Measurements from ENCODE around the gene RTN3.

The RTN3 gene

DNA sequence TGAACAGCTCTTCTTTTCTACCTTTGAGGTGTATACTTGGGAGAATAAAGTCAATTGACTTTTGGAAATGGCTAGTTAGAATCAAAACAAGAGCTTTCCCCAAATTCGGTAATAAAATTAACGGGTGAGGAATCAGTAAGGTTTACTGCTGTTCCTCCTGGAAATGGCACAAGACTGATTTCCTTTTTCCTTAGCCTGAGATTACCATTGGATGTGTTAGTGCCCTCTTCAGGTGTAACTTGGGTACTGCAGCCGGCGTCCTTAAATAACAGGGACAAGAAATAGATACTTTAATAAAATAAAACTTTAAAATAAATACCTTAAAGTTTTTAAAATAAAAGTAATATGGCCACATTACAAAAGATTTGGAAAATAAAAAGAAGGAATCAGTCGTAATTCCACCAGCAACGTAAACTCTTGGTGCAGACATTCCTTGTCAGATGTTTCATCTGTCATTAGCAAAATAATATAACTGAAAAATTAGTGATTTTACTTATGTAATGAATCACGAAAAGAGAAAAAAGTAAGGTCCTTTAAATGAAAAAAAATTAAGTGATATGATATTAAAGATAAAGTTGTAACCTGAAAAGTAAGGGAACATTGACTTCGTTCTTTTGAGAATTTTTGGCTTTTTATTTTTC, 57.5 kb downstream of the RTN3 start:
- DNase-seq: peak; percentile 69

DNA sequence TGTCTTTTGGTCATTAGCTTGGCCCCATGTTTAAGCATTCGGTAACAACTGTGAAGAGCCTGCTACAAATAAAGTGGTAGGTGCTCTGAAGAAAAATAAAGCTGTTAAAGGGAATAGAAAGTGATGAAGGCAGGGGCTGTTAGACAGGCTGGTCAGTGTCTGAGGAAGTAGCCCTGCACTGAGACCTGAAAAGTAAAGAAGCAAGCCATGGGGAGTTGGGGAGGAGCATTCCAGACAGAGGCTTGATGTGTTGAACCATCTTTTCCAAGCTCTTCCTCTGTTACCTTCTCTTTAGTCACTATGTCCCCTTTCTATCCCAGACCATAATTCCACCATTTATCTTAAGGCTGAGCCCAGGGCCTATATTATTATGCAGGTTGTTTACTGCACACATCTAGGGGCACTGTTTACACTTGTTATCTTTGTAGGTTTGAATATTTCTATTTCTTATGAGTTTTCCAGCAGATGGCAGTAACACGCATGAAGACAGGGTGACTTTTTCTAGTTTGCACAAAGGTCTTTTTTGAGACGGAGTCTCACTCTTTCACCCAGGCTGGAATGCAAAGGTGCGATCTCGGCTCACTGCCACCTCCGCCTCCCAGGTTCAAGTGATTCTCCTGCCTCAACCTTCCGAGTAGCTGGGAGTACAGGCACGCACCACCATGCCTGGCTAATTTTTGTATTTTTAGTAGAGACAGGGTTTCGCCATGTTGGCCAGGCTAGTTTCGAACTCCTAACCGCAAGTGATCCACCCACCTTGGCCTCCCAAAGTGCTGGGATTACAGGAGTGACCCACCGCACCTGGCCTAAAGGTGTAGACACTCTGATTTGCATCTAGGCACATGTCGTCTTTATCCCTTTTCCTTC, 64.2 kb downstream of the RTN3 start:
- DNase-seq: no peak

DNA sequence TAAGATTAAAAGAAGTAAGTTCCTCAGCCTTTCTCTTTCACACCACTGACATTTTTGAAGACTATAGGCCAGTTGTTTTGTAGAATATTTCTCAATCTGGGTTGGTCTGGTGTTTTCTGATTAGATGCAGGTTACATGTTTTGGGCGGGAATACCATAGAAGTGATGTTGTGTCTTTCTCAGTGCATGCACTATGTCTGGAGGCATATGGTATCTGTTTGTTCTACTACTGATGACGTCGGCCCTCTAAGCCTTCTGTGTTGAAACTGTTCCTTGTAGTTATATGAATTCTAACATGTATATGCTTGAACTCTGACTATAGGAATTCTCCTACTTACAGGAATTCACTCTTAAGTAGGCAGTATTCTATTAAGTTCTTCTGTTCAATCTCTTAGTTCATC, 65.7 kb downstream of the RTN3 start:
- DNase-seq: no peak

DNA sequence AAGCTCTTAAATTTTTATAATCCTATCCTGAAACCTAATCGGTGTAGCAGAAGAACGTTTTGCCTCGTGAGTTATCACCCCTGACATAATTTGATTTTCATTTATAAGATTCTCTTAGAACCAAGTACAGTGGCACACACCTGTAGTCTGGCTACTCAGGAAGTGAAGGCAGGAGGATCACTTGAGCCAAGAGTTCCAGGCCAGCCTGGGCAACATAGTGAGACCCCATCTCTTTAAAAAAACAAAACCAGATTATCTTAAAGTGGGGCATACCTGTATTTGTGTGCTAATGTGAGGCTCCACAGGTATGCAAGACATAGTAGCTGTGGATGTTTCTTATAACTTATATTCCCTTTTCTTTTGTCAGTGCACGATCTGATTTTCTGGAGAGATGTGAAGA, 68.3 kb downstream of the RTN3 start:
- DNase-seq: no peak

DNA sequence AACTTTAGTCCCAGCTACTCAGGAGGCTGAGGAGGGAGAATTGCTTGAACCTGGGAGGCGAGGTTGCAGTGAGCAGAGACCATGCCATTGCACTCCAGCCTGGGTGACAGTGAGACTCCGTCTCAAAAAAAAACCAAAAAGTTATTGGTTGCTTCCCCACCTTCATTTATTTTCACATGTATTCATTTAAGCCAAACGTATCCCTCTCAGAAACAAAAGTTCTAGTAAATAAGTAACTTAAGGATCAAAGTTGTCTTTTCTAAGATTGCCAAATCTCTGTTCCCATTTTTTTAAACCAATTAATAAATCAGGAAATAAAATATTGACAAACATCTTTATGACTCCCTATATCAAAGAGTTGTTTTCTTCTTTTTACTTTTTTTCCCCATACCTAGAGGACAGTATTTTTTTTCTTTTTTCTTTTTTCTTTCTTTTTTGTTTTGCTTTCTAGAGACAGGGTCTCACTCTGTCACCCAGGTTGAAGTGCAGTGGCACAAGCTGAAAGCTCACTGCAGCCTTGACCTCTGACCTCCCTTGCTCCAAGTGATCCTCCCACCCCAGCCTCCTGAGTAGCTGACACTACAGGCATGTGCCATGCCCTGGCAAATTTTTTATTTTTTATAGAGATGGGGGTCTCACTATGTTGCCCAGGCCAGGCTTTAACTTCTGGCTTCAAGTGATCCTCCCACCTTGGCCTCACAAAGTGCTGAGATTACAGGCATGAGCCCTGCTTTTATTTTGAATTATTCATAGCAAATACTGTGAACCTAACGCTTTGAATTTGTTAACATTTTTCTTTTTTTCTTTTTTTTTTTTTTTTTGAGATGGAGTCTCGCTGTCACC, 75.8 kb downstream of the RTN3 start:
- no peak for DNase-seq

DNA sequence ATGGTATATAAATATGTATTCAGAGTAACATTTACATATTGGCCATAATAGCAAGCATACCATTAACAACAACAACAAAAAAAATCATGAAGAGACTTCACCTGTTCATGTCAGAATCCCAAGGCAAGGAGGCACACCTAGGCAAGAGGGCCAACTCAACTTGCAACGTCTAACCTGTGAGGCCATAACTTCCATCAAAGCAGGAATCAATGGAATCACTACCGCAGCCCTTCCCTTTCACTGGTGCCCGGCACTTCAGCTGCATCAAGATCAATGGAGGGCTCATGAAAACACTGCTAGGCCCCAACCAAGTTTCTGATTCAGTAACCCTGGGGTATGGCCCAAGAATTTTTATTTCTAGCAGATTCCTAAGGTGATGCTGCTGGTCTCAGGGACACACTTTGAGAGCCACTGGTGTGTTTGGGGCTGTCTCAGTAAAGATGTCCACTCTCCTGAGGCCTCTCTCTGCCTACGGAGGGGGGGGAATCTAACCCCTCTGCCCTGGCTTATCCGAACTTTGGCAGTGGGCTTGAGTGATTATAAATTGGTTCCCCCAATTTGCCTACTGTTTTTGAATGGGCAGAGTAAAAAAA, 79.3 kb downstream of the RTN3 start:
- DNase-seq: no peak

DNA sequence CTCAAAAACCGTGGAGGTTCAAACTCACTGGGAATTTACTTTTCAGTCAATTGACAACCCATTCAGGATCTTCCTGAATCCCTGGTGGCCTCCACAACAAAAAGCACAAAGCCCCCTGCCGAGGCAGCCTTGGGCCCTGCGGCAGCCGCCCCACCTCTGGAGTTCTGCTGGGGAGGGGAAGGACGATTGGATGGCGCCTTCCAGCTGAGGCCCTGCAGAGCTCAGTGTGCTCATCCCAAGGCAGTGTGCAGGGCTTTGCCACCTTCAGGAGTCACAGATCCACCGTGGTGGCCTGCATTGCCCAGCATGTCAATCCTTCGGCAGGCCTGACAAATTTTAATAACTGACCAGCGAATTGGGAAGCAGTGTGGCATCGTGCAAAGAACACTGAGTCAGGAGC, 79.9 kb downstream of the RTN3 start:
- no peak for DNase-seq

DNA sequence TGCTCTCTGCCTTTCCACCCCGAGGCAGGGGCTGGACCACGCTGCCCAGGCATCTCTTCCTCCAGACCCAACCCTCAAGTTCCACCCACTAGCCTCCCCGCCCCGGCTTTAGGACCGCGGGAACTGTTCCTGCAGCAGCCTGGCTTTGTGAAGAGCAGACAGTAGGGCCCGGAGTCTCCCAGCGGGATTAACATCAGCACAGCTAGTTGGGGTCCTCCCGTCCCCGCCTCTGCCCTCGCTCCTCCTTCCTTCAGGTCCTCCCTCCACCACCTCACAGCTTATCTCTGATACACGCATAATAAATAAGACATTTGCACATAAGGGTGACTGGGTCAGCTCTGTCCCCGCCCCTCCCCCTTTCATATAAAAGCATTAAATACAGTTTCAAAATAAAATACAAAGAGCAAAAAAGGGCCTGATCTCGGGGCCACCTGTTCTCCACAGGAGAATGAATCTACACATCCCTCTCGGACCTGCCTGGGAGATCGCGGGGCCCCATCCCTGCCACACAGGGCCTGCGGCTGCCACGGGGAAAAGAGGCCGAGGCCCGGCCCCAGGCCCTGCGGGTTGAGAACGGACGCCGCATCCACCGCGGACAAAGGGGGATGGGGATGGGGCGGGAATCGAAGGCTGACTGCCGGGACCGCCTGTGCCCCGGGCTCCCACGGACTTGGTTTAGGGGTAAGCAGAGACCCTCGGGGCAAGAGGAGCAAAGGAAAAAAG, 80.8 kb downstream of the RTN3 start:
- peak; percentile 63 for DNase-seq

DNA sequence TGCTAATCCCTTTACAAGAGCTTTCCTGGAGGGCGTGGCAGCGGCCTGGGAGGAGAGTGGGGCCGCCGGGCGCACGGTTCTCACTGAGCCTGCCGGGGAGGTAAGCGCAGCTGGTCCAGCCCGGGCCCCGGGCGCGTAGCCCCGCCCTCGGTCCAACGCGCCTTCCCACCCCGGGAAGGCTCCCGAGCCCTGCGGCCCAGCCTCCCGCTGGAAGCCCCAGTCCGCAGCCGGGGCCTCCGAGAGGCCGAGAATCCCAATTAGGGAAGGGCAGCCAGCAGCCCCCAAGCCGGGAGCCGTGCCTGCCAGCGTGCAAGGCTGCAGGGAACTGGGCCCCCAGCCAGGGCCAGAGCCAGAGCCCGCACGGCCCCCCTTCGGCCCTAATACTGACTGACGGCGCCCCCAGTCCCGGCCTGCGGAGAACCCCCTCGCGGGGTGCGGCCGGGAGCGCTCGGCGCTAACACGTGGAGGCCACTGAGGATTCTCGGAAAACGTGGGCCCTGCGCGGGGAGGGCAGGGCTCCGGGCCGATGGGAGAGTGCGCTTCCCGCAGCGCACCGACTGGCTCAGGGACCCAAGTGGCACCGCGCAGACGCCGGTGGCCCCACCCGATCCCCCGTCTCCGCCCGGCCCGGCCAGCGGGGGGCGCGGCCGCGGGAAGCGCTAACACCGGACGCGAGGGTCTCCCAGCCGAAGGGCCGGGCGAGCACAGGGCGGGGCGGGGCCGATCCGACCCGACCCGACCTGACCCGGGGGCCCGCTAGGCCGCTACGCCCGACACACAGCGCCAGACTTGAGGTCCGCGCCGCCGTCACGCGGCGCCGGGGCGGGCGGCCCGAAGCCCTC, 81.6 kb downstream of the RTN3 start:
- peak; percentile 81 for DNase-seq

DNA sequence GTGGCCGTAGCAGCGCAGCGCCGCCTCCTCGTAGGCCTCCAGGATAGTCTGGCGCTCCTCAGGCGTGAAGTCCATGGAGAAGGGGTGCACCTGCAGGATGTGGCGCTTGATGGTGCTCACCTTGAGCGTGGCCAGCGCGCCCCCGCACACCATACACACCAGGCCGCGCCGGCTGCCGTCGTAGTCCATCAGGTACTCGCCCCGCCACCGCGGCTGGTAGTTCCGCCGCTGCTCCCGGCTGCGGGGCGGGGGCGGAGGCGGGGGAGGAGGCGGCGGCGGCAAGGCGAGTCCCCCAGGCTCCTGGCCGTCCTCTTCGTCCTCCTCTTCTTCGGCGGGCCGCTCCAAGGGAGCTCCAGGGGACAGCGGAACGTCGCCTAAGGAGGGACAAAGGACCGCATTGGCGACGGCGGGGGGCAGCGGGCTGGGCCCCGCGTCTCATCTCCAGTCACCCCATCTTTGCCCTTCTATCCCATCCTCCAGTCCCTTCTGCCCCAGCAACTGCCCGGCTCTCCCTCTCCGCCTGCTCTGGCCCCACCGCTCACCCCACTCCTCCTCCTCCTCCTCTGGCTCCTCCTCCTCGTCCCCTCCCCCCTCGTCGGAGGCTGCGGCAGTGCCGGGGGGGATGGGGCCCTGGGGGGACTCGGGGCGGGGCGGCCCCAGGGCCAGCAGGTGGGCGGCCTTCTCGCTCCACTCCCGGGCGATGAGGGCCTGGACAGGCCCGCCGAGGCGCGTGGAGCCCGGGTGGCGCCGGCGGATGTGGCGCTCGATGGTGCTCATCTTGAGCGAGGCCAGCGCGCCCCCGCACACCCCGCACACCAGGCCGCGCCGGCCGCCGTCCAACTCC, 82.4 kb downstream of the RTN3 start:
- DNase-seq: peak; percentile 58

DNA sequence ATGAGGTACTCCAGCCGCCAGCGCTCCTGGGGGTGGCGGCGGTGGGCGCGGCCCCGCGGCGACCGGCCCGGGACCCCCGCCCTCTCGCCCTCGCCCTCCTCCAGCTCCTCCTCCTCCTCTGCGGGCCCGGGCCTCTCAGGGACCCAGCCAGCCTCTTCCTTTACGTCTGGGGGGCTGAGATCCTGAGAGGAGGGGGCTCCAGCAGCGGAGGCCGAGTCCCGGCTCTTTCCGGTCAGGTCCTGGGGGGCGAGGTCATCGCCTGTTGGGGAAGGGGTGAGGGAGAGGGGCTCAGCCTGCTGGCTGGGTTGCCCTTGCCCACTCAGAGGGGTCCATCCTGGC, 83.0 kb downstream of the RTN3 start:
- no peak for DNase-seq

DNA sequence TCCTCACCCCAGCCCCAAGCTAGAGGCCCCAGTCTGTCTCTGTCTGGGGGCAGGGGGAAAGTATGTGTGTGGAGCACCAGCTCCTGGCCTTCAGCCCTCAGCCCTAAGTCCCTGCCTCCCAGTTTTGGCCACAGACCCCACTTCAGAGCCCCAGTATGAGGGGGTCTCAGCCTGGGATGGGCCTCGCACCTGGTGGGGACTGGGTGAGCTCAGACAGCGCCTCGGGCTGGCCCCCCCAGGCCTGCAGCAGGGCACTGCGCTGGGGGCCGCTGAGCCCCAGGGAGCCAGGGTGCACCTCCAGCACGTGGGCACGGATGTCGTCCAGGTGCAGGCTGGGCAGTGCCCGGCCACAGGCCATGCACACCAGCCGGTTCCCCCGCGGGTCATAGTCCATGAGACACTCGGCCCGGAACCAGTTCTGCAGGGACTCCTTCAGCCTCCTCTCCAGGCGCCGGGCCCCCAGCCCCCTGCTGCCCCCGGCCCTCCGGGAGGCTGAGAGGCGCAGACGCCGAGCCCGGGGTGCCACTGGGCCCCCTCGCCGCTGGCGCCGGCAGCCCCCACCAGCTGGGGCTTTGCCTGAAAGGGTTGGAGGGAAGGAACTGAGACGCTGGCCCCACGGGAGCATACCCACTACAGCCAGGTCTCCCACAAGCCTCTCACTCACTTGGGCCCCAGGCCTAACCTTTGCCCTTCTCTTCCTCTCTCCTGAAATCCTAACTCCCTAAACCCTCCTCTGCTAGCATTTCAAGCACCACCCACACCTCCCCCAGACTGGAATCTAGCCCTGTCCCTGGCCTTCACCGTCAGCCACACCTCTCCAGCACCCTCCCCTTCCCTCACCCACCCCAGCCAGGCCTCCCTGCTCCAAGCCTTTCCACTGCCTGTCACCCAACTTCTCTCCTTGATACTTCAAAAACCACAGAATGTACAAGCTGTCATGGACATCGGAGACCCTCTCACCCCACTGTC, 83.7 kb downstream of the RTN3 start:
- no peak for DNase-seq

DNA sequence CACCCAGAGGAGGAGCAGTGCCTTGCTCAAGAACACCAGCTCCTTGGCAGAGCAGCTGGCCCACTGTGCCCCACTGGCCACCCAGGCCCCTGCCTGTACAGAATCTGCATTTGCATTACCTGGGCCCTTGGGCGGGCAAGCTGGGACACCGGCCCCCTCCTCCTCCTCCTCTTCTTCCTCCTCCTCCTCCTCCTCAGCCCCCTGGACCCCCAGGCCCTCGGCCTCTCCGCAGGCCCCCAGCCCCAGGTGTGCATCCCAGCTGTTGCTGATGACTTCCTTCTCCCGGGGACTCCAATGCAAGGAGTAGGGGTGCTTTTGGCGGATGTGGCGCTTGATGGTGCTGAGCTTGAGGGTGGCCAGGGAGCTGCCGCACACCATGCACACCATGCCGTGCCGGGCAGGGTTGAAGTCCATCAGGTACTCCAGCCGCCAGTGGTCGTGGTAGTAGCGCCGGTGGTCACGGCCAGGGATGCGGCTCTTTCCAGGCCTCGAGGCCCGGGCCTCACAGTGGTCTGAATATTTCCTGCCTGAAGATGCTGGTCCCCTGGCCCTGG, 84.5 kb downstream of the RTN3 start:
- no peak for DNase-seq

DNA sequence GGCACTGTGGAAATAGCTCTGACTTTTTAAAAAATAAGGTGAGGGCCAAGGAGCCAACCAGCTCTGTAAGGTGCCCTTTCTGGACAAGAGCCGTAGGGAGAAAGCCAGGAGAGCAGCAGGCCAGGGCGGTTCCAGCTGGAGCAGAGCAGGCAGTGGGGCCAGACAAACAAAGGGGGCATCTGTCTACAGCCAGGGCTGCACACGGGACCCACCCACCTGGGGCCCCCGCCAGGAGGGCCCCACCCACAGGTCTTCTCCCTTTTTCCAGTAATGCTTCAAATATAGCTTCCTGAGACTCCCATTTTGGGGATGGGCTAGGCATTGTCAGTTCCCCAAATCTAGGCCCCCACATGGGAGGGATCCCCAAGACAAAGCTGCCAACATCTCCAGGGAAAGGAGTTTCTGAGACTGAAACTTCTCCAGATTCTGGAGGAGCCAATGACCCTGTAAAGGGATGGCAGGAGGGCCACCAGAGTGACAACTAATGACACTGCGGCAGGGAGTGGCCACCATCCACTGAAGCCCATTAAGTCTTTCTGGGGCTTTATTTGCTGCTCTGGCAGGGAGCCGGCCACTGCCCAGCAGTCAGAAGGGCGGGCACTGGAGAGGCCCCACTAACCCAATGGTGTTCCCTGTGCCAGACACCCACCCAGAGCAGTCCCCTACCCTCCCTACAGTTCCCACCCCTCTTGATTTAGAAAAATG, 85.4 kb downstream of the RTN3 start:
- DNase-seq: no peak

DNA sequence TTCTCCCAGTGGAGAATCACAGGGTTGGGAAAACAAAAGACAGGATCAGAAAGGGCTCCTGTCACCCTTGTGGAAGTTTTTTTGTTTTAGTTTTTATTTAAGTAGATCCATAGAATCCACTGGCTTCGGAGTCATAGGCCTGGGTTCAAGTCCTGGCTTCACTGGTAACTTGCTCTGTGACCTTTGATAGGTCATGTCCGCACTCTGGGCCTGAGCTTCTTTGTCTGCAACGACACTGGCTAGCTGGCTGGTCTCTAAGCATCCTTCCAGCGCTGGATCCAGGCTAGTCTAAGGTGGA, 85.9 kb downstream of the RTN3 start:
- DNase-seq: no peak

DNA sequence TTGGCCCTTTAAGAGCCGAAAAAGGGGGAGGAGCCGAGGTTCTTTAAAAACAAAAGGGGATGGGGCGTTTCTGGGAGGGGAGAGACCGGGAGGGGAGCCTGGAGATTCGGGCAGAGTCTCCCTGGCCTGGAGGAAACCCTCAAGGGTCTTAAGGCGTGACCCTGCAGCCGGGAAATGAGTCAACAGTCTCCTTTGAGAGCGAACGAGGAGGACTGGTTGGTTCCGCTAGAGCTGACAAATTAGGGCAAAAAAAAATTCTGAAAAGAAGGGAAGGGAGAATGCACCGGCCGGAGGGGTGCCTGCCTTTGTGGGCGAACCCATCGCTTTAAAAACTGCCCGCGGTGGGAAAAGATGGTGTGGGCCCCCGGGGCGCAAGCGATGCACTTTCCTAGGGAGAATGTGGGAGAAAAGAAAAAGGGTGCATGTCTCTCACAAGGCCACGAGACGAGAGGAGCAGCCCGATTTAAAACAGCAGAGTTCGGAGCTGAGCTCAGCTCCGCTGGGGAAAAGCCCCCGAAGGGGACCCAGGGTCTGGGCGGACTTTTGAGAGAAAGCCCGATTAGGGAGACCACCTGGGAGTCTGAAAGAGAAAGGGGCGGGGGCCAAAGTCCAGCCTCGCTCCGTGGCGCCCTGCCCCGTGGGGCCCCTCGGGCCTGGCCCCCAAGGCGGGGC, 86.4 kb downstream of the RTN3 start:
- DNase-seq: peak; percentile 75

DNA sequence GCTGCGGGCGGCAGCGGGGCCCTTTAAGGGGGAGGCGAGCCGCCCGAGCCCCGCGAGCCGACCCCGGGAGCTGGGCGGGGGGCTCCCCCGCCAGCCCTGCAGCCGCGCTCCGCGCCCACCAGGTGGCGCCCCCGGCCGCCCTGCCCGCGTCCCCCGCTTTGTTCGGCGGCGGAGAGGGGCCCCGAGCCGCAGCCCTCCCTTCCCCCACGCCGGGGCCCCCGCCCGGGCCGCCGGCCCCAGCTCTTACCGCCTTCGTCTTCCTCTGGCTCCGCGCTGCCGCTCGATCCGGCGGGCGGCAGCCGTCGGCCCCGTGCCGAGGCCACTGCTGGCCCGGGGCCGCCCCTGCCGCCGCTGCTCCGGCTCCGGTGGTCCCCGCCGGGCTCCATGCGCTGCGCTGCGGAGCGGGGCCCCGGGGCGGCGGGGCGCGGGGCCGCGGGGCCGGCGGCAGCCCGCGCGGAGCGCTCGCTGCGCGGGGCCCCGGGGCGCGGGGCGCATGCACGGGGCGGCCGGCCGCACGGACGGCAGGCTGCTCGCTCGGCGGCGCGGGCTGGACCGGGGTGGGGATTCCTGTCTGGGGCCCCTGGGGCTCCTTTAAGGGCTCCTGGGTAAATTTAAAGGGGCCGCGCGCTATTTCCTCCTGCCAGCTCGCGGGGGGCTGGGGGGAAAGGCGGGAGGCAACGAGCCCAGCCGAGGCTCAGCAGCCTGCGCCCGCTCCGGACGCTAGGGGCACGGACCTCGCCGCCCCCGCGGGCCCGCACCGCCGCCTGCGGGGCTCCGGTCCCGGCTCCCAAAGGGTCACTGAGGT, 87.1 kb downstream of the RTN3 start, which contains the start of gene ZFTA:
TSS of gene ZFTA (minus strand) at position 539 of the 805 bp plus-strand sequence. CDS start at position 386, 153 bp downstream.
- peak; percentile 87 for DNase-seq
